Skeletal muscle tissue (tissue), 4 donors: ENCODE measurements around the gene CTSZ. TPM values are rescaled to one million over a fixed set of nuclear protein-coding genes. Genes with fewer than 3 reads are reported as not detected.

Source experiments
- H3K27ac ChIP-seq: one replicate; pipeline ENCODE4 v1.7.0; 2013; ENCODE audit warnings: mild to moderate bottlenecking, low read depth, low read length, inconsistent platforms
- H3K27me3 ChIP-seq, 3 donors: one replicate each; pipeline ENCODE4 v1.7.0; 2013; ENCODE audit warnings: low read length in 3 of 3; ENCODE audit not compliant: control insufficient read depth in 3 of 3, insufficient read depth in 3 of 3
- H3K36me3 ChIP-seq, 3 donors: one replicate each; pipeline ENCODE4 v1.7.0; 2013; ENCODE audit warnings: low read length in 3 of 3; ENCODE audit not compliant: control insufficient read depth in 3 of 3, insufficient read depth in 3 of 3
- H3K4me1 ChIP-seq, 3 donors: one replicate each; pipeline ENCODE4 v1.7.0; 2013; ENCODE audit warnings: low read length in 3 of 3, mild to moderate bottlenecking in 3 of 3; ENCODE audit not compliant: control insufficient read depth in 3 of 3, insufficient read depth in 3 of 3
- H3K4me3 ChIP-seq, 3 donors: one replicate each; pipeline ENCODE4 v1.7.0; 2013; ENCODE audit warnings: low read length in 3 of 3
- H3K9ac ChIP-seq, 3 donors: one replicate each; pipeline ENCODE4 v1.7.0; 2013; ENCODE audit warnings: low read length in 3 of 3, mild to moderate bottlenecking in 3 of 3, moderate library complexity in 2 of 3, low read depth in 1 of 3
- H3K9me3 ChIP-seq, 3 donors: one replicate each; pipeline ENCODE4 v1.7.0; 2013; ENCODE audit warnings: low read length in 3 of 3; ENCODE audit not compliant: control insufficient read depth in 3 of 3
- total RNA-seq: library from RNA; depleted of rRNA; stranded (reverse); fragments of >200 nt; gene quantifications from one replicate; pipeline ENCODE4 v1.2.3, GENCODE V29; 2014
- donor health status: Osteomylitis.

CTSZ gene
- total RNA-seq, 1 donor from 2014 or later, result 59.5 TPM

DNA sequence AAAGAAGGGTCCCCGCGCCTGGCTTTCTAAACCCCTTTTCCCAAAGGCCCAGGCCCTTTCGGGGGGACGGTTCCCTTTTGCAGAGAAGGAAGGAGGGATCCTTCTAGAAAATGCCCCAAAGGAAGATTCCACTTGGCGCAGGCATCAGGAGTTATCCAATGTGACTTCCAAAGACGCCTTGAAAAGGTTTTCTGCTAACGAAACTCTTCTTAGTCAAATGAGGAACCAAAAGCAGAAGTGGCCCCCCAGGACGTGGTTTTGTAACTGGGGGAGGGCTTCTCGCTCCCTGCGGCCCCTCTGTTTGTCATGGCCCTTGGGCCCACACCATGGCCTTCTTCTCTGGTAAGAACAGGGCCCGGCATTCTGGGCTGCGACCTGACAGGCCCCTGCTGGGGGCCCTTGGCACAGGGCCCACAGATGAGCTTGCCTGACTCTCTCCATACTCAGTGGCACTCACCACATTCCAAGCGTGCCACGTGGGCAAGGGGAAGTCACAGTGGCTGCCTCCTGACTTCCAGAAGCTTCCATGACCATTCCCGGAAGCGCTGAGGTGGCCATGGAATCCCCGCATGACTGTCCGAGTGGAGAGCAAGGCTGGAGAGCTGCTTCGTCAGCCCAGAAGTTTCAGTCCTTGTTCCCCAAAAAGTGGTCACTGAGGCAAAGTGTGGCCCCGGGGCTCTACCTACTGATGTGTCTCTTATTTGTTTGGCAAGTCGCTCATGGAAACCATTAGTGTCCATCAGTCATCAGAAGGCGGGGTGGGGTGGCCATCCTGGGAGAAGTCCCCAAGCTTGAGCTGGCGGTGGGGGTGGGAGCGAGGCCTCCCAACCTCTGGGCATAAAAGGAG is 834 bp upstream of the CTSZ start:
- Histone ChIP-seq H3K36me3 (peaks cover 5 to 7% (median 5%) of the 10 kb centered on the region in 3 donors), H3K27me3 (no peaks in the 10 kb centered on the region), H3K4me1 (peaks cover 34 to 47% (median 45%) of the 10 kb centered on the region in 3 donors), H3K27ac (peak overlapping the region; percentile 87), H3K4me3 (peak overlapping the region in 1 of 3 donors; percentile 85), H3K9me3 (no peaks in the 10 kb centered on the region), H3K9ac (peak overlapping the region in 2 of 3 donors; percentile 91 to 95)

DNA sequence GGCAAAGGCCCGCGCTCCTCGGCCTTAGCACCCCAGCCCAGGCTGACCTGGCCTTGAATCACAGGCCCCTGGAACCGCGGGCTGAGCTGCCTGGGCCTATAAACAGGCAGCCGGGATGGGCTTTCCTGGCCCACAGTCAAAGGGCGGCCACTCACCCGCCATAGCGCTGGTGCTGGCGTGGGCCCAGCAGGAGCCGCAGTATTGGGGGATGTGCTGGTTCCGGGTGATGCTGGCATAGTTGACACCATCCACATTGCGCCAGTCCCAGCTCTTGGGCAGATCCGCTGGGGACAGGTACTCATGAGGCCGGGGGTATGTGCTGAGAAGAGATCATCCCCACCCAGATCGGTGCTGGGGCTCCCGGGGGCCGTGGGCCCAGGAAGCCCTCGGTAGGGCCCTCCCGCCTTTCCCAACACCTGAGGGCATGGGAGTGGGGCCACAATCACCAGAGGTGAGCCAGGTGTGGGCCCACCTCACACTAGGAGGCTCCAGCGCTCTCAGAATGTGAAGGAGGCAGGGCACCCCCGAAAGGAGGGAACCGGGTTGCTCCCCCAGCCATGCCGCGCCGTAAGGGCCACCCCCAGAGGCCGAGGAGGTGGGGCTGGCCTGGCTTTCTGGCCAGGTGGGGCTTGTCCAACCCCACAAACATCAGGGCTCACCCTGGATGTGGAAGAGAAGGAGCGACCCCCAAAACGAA is 739 bp downstream of the CTSZ start:
- Histone ChIP-seq H3K27me3 (no peaks in the 10 kb centered on the region), H3K4me1 (peaks cover 35 to 47% (median 43%) of the 10 kb centered on the region in 3 donors), H3K36me3 (peaks cover 11 to 16% (median 15%) of the 10 kb centered on the region in 3 donors), H3K27ac (peak overlapping the region; percentile 87), H3K9ac (peak overlapping the region; percentile 91 to 95 (median 91)), H3K9me3 (no peaks in the 10 kb centered on the region), H3K4me3 (peak overlapping the region; percentile 80 to 90 (median 85))

DNA sequence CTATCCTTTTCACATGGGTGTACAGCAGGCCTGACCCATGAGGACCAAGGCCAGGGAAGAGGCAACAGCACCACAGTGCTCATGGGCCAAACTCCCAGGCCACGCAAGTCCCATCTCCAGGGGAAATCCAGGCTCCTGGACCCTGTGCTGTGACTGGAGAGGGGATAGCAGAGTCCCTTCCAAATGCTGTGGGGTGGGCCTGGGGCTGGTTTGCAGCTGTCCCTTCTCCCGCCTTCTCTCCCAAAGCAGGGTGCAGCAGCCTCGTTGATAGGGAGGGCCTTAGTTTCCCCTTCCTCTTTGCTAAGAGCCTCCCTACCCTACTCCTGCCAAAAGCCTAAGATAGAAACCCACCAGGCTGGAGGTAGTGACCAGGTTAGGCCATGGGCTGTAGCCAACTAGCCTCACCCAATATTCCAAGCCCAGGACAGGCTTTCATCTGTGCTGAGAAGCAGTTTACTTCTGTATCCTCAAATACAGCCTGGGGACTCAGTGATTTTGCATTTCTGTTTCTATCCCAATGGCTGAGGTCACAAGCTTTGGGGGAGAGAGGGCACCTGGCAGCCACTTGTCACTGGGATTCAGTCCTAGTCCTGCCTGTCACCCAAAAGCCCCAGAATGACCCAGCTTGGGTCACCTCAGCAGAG is 1.4 kb downstream of the CTSZ start:
- Histone ChIP-seq H3K9me3 (no peaks in the 10 kb centered on the region), H3K27me3 (no peaks in the 10 kb centered on the region), H3K27ac (peak overlapping the region; percentile 87), H3K4me3 (peak overlapping the region; percentile 80 to 90 (median 85)), H3K9ac (peak overlapping the region; percentile 91 to 95 (median 91)), H3K4me1 (peaks cover 29 to 41% (median 38%) of the 10 kb centered on the region in 3 donors), H3K36me3 (peaks cover 17 to 21% (median 18%) of the 10 kb centered on the region in 3 donors)

DNA sequence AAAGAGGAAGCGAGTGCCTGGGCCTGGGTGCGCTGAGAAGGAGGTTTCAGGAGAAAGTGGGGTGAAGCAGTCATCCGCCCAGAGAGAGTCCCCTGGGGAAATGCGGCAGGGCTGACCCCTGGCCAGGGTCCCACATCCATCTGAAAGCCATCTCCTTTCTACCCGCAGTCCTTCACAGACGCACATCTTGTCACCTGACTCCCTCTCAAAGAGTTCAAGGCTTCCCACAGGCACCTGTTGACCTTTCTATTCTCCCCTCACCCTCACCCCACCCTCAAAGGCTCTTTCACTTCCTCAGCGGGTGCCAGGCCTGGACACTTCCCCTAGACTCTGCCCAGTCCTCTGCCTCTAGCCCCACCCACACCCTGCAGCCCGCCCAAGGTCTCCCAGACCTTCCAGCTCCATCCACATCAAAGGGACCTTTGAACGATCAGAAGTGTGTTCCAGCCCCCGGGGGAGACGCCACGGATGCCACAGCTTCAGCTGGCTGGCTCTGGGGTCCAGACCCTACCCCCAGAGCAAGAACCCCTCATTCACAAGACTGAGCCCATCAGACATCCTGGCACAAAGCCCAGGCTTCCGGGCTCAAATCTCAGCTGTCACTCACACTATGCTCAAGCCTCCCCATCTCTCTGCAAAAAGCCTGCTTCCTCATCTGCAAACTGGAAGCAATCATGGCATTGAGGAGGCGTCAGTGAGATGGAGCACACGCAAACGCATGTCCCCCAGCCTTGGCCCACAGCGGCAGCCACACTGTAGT is 2.1 kb downstream of the CTSZ start:
- H3K36me3 ChIP-seq, result peaks cover 18 to 26% (median 21%) of the 10 kb centered on the region in 3 donors
- peak overlapping the region; percentile 91 to 95 (median 91) for H3K9ac ChIP-seq
- peaks cover 27 to 38% (median 36%) of the 10 kb centered on the region in 3 donors for H3K4me1 ChIP-seq
- peak overlapping the region; percentile 87 for H3K27ac ChIP-seq
- H3K27me3 ChIP-seq, result no peaks in the 10 kb centered on the region
- H3K9me3 ChIP-seq, result no peaks in the 10 kb centered on the region
- H3K4me3 ChIP-seq, result peak overlapping the region; percentile 80 to 90 (median 85)

DNA sequence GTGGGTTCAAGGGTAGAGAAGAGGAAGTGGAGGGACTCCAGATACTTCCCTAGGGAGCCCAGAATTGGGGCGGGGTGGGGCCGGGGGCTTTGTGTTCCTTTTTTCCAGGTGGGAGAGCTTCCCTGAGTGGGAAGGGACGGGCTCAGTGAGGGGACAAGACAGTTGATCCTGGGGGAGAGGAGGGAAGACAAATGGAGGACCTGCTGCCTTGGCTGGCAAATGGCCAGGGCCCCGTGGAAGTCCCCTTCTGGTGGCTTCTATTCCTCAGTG is 2.6 kb downstream of the CTSZ start:
- peak overlapping the region; percentile 87 for H3K27ac ChIP-seq
- peak overlapping the region in 1 of 3 donors; percentile 33 for H3K9ac ChIP-seq
- H3K4me3 ChIP-seq, result no peak overlapping the region
- no peaks in the 10 kb centered on the region for H3K27me3 ChIP-seq
- H3K9me3 ChIP-seq, result no peaks in the 10 kb centered on the region
- H3K4me1 ChIP-seq, result peaks cover 27 to 38% (median 36%) of the 10 kb centered on the region in 3 donors
- H3K36me3 ChIP-seq, result peaks cover 18 to 26% (median 23%) of the 10 kb centered on the region in 3 donors

DNA sequence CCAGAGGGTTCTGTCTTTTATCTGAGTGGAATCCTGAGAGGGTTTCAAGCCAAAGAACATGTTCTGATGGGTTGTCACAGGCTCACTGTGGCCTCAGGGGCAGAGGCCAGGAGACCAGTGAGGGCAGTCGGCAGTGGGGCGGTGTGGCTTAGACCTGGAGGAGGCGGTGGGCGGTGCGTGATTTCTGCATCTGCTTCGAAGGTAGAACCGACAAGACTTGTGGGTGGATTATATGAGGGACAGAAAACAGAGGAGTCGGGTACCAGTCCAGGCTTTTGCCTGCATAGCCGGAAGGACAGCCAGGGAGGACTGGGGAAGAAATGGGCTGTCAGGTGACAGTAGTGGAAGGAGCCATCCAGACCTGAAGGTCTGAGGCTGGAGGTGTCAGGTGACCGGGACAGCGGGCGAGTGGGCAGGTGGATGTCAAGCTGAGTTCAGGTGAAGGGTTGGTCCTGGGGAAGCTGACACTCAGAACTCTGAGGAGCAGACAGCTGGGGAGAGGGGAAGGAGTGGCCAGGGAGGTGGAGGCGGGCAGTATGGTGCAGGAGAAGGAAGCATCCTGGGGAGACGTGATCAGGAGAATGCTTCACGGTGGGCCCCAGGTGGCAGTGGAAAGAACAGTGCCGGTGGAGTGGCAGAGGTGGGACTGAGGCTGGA is 3.1 kb downstream of the CTSZ start:
- H3K27me3 ChIP-seq, result no peaks in the 10 kb centered on the region
- no peak overlapping the region for H3K4me3 ChIP-seq
- no peak overlapping the region for H3K27ac ChIP-seq
- H3K4me1 ChIP-seq, result peaks cover 27 to 38% (median 36%) of the 10 kb centered on the region in 3 donors
- H3K36me3 ChIP-seq, result peaks cover 20 to 29% (median 26%) of the 10 kb centered on the region in 3 donors
- H3K9ac ChIP-seq, result peak overlapping the region in 1 of 3 donors; percentile 8
- no peaks in the 10 kb centered on the region for H3K9me3 ChIP-seq

DNA sequence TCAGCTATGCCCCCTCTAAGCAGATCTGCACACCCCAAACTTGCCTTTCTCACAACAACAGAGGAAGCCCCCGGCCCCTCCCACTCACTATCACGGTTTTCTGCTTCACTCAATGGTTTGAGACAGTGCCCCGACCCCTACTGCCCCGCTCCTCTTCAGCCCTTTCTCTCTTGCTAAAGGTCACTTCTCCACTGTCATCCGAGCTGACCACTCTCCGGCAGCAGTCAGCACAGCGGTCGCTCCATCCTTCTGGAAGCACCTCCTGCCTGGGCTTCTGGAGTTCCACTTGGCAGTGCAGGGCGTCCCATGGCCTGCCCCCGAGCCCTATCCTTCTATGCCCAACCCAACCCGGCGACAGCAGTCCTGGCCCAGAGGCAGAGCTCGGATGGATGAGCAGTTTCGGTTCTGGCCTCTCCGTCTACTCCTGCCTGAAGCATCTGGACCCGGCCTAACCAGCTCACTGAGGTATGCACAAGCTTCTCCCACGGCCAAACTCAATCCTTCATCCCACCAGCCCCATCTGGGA is 4.1 kb downstream of the CTSZ start:
- Histone ChIP-seq H3K36me3 (peaks cover 22 to 35% (median 26%) of the 10 kb centered on the region in 3 donors), H3K4me1 (peaks cover 27 to 38% (median 36%) of the 10 kb centered on the region in 3 donors), H3K27ac (no peak overlapping the region)

DNA sequence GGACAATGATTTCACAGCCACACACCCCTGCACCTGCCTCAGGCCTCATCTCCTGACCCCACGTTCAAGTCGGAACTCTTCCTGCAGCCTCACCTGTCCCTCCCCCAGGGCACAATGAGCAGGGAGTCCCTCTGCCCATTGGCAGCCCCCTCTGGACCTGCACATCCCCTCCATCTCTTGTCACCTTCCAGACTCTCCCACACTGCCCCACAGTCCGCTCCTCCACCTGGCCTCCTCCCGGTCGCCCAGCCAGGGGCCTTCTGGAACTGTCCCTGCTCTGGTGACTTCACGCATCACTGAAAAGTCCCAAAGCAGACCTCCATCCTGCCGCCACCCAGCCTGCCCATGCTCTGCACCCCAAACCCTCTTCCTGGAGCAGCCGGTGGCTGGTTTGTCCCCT is 4.7 kb downstream of the CTSZ start:
- Histone ChIP-seq H3K4me3 (no peak overlapping the region), H3K36me3 (peaks cover 27 to 40% (median 30%) of the 10 kb centered on the region in 3 donors)

More for the DNA sequence above, 4.1 kb downstream of the CTSZ start:
- no peaks in the 10 kb centered on the region for H3K27me3 ChIP-seq
- peak overlapping the region in 1 of 3 donors; percentile 8 for H3K9ac ChIP-seq
- peak overlapping the region in 1 of 3 donors; percentile 38 for H3K4me3 ChIP-seq
- no peaks in the 10 kb centered on the region for H3K9me3 ChIP-seq

More for the DNA sequence above, 4.7 kb downstream of the CTSZ start:
- H3K27ac ChIP-seq, result no peak overlapping the region
- no peaks in the 10 kb centered on the region for H3K27me3 ChIP-seq
- no peaks in the 10 kb centered on the region for H3K9me3 ChIP-seq
- H3K4me1 ChIP-seq, result peaks cover 27 to 38% (median 34%) of the 10 kb centered on the region in 3 donors
- no peak overlapping the region for H3K9ac ChIP-seq
